Endothelial cell of umbilical vein (primary cell): ENCODE data around the gene MGLL. TPM values are rescaled to one million over a fixed set of nuclear protein-coding genes. Genes with fewer than 3 reads are reported as not detected.

ENCODE experiments used
- polyA plus RNA-seq, 4 experiments: library from polyadenylated mRNA; depleted of rRNA in 3 of 4; stranded (reverse) in 3 of 4; unstranded in 1 of 4; fragments of >200 nt; gene quantifications; 2 replicates each; pipeline versions ENCODE4 v1.2.1 to v1.2.3, GENCODE V29; 2011 to 2012; ENCODE audit warnings: missing spikeins in 1 of 4
- total RNA-seq: library from RNA; stranded (reverse); gene quantifications from 2 replicates; pipeline ENCODE4 v1.2.3, GENCODE V29; 2021

Gene MGLL
- total and polyA plus RNA-seq, 2 donors (not counting 3 experiments of a cell fraction or from before 2014, with no cell fraction given): 30.7 to 60.2 TPM

Other genes with a start within 250 kb of the MGLL start
- 34.3 and 34.6 TPM in 2 replicates for gene TPRA1, start 231.8 kb downstream of the MGLL start, total RNA-seq
- 58.0 and 65.4 TPM in 2 replicates for gene TPRA1, start 231.8 kb downstream of the MGLL start, polyA plus RNA-seq
- 64.6 and 71.2 TPM in 2 replicates for gene MCM2, start 224.1 kb downstream of the MGLL start, total RNA-seq
- 48.4 and 53.7 TPM in 2 replicates for gene MCM2, start 224.1 kb downstream of the MGLL start, polyA plus RNA-seq
- gene PODXL2, start 193.3 kb downstream of the MGLL start, total RNA-seq: 5.3 and 6.5 TPM in 2 replicates
- 5.5 and 8.1 TPM in 2 replicates for gene PODXL2, start 193.3 kb downstream of the MGLL start, polyA plus RNA-seq
- gene ABTB1, start 149.6 kb downstream of the MGLL start, total RNA-seq: 14.0 and 15.2 TPM in 2 replicates
- 24.4 and 25.1 TPM in 2 replicates for gene ABTB1, start 149.6 kb downstream of the MGLL start, polyA plus RNA-seq
- gene KBTBD12, start 92.7 kb upstream of the MGLL start, total RNA-seq: not detected in 2 replicates
- not detected in 2 replicates for gene KBTBD12, start 92.7 kb upstream of the MGLL start, polyA plus RNA-seq
- gene SEC61A1, start 229.9 kb upstream of the MGLL start, total RNA-seq: 280 and 312 TPM in 2 replicates
- 307 and 338 TPM in 2 replicates for gene SEC61A1, start 229.9 kb upstream of the MGLL start, polyA plus RNA-seq